ENCODE results near the gene PLEKHH3. TPM values are rescaled to one million over a fixed set of nuclear protein-coding genes. Genes with fewer than 3 reads are reported as not detected.
A peak's percentile ranks its signal among the peaks of the same experiment; 100 is the strongest.
"Not testable (repeated sequence)": the region's sequence is repeated elsewhere in the genome, so short reads cannot be mapped to it uniquely, and the experiment has no call there.

PLEKHH3 gene
- total and polyA plus RNA-seq, 2 of the 4 experiments (the other 2 are of a cell fraction) = 2.9 to 10.5 TPM

DNA sequence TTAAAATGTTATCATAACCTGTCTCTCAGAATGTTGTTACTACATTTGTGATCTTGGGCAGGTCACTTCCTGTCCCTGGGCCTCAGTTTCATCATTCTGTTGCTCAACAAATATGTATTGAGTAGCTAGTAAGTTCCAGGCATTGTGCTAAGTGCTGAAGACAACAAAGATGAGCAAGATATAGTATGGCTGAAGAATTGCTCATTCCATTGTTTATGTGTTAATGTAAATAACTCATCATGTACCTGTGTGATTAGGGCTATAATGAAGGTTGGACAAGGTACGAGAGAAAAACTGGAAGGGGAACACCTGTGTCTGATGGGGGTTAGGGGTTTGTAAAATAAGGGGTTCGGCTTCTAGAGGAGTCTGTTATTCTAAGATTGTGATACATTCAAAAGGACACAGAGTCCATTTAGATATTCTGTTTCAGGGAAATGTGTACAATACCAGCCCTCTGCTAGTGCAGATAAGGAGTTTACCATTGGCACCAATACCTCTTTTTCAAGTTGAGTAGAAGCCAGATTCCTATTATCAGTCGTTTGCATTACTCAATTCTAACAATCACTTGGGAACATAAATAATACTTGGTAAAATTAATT, 47.3 kb downstream of the PLEKHH3 start:
- Histone ChIP-seq H3K4me2 (ENCODE audit: low read depth, low read length) (no peak overlapping the region), H4K8ac (ENCODE audit: low read depth in 2 of 2, low read length in 2 of 2) (no peak overlapping the region), H3K56ac (ENCODE audit: extremely low read depth, insufficient read depth, low read length) (no peak overlapping the region), H2BK15ac (ENCODE audit: low read depth, low read length) (no peak overlapping the region), H3K14ac (replicated peaks; ENCODE audit: low read depth, low read length) (no peak overlapping the region), H3K27me3 (ENCODE audit: control insufficient read depth, insufficient read depth, low read length) (peaks cover 8% of the 10 kb centered on the region), H3K4me1 (ENCODE audit: control insufficient read depth, insufficient read depth, low read length) (no peaks in the 10 kb centered on the region), H3K9me1 (ENCODE audit: insufficient read depth, low read length) (no peaks in the 10 kb centered on the region), H2BK20ac (ENCODE audit: low read depth, low read length) (no peak overlapping the region), H3K9me3 (ENCODE audit: control insufficient read depth, insufficient read depth, low read length) (no peaks in the 10 kb centered on the region), H3K4me3 (ENCODE audit: insufficient read depth, low read depth, low read length) (no peak overlapping the region), H4K20me1 (ENCODE audit: insufficient read depth, low read length) (no peaks in the 10 kb centered on the region), H3K27ac (ENCODE audit: insufficient read depth, low read length) (no peak overlapping the region), H3K36me3 (ENCODE audit: control insufficient read depth, insufficient read depth, low read length) (no peaks in the 10 kb centered on the region), H4K91ac (ENCODE audit: insufficient read depth, low read depth, low read length) (no peak overlapping the region), H3K23ac (ENCODE audit: low read depth, low read length) (no peak overlapping the region), H3K9ac (ENCODE audit: low read depth, low read length) (no peak overlapping the region), H2AK9ac (replicated peaks; ENCODE audit: low read depth, low read length, poor library complexity) (no peak overlapping the region), H3K4ac (ENCODE audit: low read depth, low read length) (no peak overlapping the region), H2AFZ (replicated peaks; ENCODE audit: low read length, poor library complexity) (no peak overlapping the region), H2BK120ac (ENCODE audit: low read depth, low read length) (no peak overlapping the region), H4K5ac (ENCODE audit: low read depth, low read length) (no peak overlapping the region), H2BK5ac (ENCODE audit: low read depth, low read length, poor library complexity, severe bottlenecking) (no peak overlapping the region), H3K79me1 (ENCODE audit: low read depth in 1 of 2, low read length in 2 of 2) (no peaks in the 10 kb centered on the region), H2AK5ac (ENCODE audit: low read depth, low read length) (no peak overlapping the region), H3K18ac (ENCODE audit: low read depth, low read length) (no peak overlapping the region)
- BruUV-seq (replicated peaks) = no TSS peak
- intact Hi-C loops (cut with micrococcal nuclease) = no loop called here
- in situ Hi-C loops (cut with MboI; ENCODE audit: low sequenced_read_pairs) = no loop called here
- ChIA-PET CTCF (no interaction called here), POLR2A (ENCODE audit: unreplicated experiment) (no interaction called here)
- no peak for ATAC-seq (ENCODE audit: low read depth)
- TF ChIP-seq RCOR1 (IDR thresholded peaks at IDR 0.05; ENCODE audit: insufficient replicate concordance, low read length) (no peak), RFX5 (IDR thresholded peaks at IDR 0.05; ENCODE audit: low read depth, low read length) (no peak), BHLHE40 (IDR thresholded peaks at IDR 0.05; ENCODE audit: low read depth, low read length) (no peak), MAZ (IDR thresholded peaks at IDR 0.05; ENCODE audit: borderline replicate concordance, low read depth, low read length) (no peak), SMC3 (IDR thresholded peaks at IDR 0.05; ENCODE audit: low read depth, low read length) (no peak)
- DNase-seq = no peak
- WGBS, 2 experiments (ENCODE audit: extremely low coverage in 2 of 2, insufficient read length in 1 of 2) = no CpG with 5 or more reads among the region's 3 CpGs
- dilution Hi-C loops (cut with HindIII; ENCODE audit: low sequenced_read_pairs, unreplicated experiment) = no loop called here

GRCh38 chr17:42627032-42627764, 49.6 kb downstream of the PLEKHH3 start:
- dilution Hi-C loops (cut with HindIII; ENCODE audit: low sequenced_read_pairs, unreplicated experiment); H2BK15ac ChIP-seq (ENCODE audit: low read depth, low read length); H3K56ac ChIP-seq (ENCODE audit: extremely low read depth, insufficient read depth, low read length); H3K14ac ChIP-seq (replicated peaks; ENCODE audit: low read depth, low read length); H3K4me2 ChIP-seq (ENCODE audit: low read depth, low read length); H4K20me1 ChIP-seq (ENCODE audit: insufficient read depth, low read length); H3K18ac ChIP-seq (ENCODE audit: low read depth, low read length); H2BK20ac ChIP-seq (ENCODE audit: low read depth, low read length); in situ Hi-C loops (cut with MboI; ENCODE audit: low sequenced_read_pairs); H3K23ac ChIP-seq (ENCODE audit: low read depth, low read length); H3K79me1 ChIP-seq (ENCODE audit: low read depth in 1 of 2, low read length in 2 of 2); CTCF ChIA-PET; BruUV-seq (replicated peaks); H2BK5ac ChIP-seq (ENCODE audit: low read depth, low read length, poor library complexity, severe bottlenecking); H3K36me3 ChIP-seq (ENCODE audit: control insufficient read depth, insufficient read depth, low read length); H2BK120ac ChIP-seq (ENCODE audit: low read depth, low read length); H3K9me3 ChIP-seq (ENCODE audit: control insufficient read depth, insufficient read depth, low read length); H3K4me1 ChIP-seq (ENCODE audit: control insufficient read depth, insufficient read depth, low read length); H3K27me3 ChIP-seq (ENCODE audit: control insufficient read depth, insufficient read depth, low read length); intact Hi-C loops (cut with micrococcal nuclease); H3K9ac ChIP-seq (ENCODE audit: low read depth, low read length); H2AK5ac ChIP-seq (ENCODE audit: low read depth, low read length); H3K4me3 ChIP-seq (ENCODE audit: insufficient read depth, low read depth, low read length); ATAC-seq (ENCODE audit: low read depth); H4K91ac ChIP-seq (ENCODE audit: insufficient read depth, low read depth, low read length); H3K27ac ChIP-seq (ENCODE audit: insufficient read depth, low read length); H4K5ac ChIP-seq (ENCODE audit: low read depth, low read length); H2AFZ ChIP-seq (replicated peaks; ENCODE audit: low read length, poor library complexity); POLR2A ChIA-PET (ENCODE audit: unreplicated experiment); H3K9me1 ChIP-seq (ENCODE audit: insufficient read depth, low read length); H3K4ac ChIP-seq (ENCODE audit: low read depth, low read length); DNase-seq; H4K8ac ChIP-seq (ENCODE audit: low read depth in 2 of 2, low read length in 2 of 2): not testable (repeated sequence)
- H2AK9ac ChIP-seq (replicated peaks; ENCODE audit: low read depth, low read length, poor library complexity) = peak overlapping the region; percentile 37
- 75% methylated on average over 2 of the region's 6 CpGs; no CpG with 5 or more reads in 1 of the 2 experiments for WGBS, 2 experiments (ENCODE audit: extremely low coverage in 2 of 2, insufficient read length in 1 of 2)
